ENCODE data around the gene EIF4G3.

DNA sequence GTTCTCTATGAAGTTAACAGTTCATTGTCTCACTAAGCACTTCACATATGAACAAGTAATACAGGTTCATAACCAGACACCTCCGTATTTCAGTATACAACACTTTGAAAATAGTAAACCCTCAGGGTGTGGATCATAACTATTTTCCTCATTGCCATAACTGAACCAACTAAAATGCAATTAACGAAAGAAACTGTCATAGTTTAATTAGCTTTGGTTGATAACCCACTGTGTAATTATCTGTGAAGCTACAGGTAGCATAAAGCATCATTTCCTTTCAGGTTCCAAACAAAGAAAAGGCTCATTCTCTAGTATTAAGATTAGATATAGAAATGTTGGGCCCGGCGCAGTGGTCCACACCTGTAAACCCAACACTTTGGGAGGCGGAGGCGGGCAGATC lies 58.5 kb downstream of the EIF4G3 start:
- TF ChIP-seq, protein P1, sequence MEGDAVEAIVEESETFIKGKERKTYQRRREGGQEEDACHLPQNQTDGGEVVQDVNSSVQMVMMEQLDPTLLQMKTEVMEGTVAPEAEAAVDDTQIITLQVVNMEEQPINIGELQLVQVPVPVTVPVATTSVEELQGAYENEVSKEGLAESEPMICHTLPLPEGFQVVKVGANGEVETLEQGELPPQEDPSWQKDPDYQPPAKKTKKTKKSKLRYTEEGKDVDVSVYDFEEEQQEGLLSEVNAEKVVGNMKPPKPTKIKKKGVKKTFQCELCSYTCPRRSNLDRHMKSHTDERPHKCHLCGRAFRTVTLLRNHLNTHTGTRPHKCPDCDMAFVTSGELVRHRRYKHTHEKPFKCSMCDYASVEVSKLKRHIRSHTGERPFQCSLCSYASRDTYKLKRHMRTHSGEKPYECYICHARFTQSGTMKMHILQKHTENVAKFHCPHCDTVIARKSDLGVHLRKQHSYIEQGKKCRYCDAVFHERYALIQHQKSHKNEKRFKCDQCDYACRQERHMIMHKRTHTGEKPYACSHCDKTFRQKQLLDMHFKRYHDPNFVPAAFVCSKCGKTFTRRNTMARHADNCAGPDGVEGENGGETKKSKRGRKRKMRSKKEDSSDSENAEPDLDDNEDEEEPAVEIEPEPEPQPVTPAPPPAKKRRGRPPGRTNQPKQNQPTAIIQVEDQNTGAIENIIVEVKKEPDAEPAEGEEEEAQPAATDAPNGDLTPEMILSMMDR (IDR thresholded peaks at IDR 0.05) = no peak
- no peak for TF ChIP-seq POLR2A (IDR thresholded peaks at IDR 0.05)

All from lower leg skin (tissue), 3 donors.